Measurements from ENCODE around the gene ACTR1A. TPM values are rescaled to one million over a fixed set of nuclear protein-coding genes. Genes with fewer than 3 reads are reported as not detected.
A peak's percentile ranks its signal among the peaks of the same experiment; 100 is the strongest.

ACTR1A gene
- total RNA-seq, 4 donors from 2014 or later, result 68.0 to 85.6 (median 82.3) TPM

DNA sequence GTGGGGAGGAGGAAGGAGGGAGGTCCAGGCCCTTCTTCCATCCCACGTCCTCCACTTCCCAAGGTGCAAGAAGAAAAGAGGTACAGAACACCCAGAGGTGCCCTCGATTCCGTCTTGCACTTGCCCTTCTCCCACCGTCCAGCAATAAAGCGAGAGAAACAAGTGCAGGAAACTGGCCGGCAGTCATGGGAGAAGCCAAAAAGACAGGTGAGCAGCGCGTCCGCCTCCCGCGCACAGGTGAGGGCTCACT is 52.5 kb downstream of the ACTR1A start:
- H3K36me3 ChIP-seq, result peaks cover 0 to 2% (median 0%) of the 10 kb centered on the region in 3 donors
- no peak for DNase-seq
- peaks cover 16 to 46% (median 16%) of the 10 kb centered on the region in 3 donors for H3K4me1 ChIP-seq
- H3K27me3 ChIP-seq, result no peaks in the 10 kb centered on the region
- intact Hi-C loops (cut with DNase I), result no loop called here
- peak overlapping the region; percentile 81 to 93 (median 90) for H3K27ac ChIP-seq
- WGBS, 2 donors, result 0 to 1% methylated on average over 11 of the region's 11 CpGs
- peak overlapping the region; percentile 51 to 95 (median 86) for H3K4me3 ChIP-seq
- TF ChIP-seq, protein P1, sequence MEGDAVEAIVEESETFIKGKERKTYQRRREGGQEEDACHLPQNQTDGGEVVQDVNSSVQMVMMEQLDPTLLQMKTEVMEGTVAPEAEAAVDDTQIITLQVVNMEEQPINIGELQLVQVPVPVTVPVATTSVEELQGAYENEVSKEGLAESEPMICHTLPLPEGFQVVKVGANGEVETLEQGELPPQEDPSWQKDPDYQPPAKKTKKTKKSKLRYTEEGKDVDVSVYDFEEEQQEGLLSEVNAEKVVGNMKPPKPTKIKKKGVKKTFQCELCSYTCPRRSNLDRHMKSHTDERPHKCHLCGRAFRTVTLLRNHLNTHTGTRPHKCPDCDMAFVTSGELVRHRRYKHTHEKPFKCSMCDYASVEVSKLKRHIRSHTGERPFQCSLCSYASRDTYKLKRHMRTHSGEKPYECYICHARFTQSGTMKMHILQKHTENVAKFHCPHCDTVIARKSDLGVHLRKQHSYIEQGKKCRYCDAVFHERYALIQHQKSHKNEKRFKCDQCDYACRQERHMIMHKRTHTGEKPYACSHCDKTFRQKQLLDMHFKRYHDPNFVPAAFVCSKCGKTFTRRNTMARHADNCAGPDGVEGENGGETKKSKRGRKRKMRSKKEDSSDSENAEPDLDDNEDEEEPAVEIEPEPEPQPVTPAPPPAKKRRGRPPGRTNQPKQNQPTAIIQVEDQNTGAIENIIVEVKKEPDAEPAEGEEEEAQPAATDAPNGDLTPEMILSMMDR (IDR thresholded peaks at IDR 0.05), result no peak
- no peak for TF ChIP-seq POLR2A (IDR thresholded peaks at IDR 0.05)
- no peaks in the 10 kb centered on the region for H3K9me3 ChIP-seq

DNA sequence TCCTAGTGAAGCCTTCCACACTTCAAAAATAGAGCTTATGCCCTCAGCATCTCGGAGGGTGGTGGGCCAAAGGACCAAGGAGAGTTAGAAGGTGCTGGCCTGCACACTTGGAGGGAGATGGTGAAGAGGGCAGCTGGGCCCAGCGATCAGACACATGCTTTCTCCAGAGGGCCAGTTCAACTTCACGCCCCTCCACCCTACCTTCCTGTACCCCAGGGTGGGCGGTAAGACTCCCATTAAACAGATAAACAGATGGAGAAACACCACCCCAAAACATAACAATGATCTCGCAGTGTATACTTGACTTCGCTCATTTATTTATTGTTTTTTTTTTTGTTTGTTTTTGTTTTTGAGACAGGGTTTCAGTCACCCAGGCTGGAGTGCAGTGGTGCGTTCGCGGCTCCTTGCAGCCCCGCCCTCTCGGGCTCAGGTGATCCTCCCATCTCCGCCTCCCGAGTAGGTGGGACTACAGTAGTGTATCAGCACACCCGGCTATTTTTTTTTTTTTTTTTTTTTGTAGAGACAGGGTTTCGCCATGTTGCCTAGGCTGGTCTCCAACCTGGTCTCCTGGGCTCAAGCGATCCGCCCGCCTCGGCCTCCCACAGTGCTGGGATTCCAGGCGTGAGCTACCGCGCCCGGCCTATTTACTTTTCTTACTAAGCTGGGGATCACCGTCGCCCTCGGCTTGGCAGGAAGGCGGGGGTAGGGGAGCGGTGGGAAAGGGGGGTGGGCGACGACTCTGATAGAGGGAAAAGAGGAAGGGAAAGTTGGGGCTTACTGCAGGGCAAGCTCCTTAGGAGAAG is 53.0 kb downstream of the ACTR1A start:
- intact Hi-C loops (cut with DNase I), result no loop called here
- Histone ChIP-seq H3K27me3 (no peaks in the 10 kb centered on the region), H3K36me3 (no peaks in the 10 kb centered on the region), H3K9me3 (no peaks in the 10 kb centered on the region), H3K27ac (peak overlapping the region; percentile 81 to 93 (median 90)), H3K4me3 (peak overlapping the region; percentile 51 to 95 (median 86)), H3K4me1 (peaks cover 16 to 41% (median 16%) of the 10 kb centered on the region in 3 donors)
- TF ChIP-seq, protein P1 (IDR thresholded peaks at IDR 0.05), result no peak
- no peak for TF ChIP-seq POLR2A (IDR thresholded peaks at IDR 0.05)
- WGBS, 2 donors, result 5 to 15% methylated on average over 16 to 26 of the region's 30 CpGs
- peak; percentile 28 for DNase-seq

DNA sequence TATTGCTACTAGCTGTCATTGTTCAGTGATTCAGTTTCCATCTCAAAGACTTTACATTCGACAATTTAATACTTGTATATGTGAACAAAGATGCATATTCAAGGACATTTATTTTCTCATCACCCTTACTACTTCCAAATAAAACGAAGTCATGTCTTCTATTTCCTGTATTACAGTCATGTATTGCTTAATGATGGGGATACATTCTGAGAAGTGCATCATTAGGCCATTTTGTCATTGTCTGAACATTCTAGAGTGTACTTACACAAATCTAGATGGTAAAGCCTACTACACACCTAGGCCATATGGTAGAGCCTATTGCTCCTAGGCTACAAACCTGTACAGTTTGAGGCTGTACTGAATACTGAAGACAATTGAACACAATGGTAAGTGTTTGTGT is 57.7 kb downstream of the ACTR1A start:
- 71 to 79% methylated on average over 2 of the region's 2 CpGs for WGBS, 2 donors

DNA sequence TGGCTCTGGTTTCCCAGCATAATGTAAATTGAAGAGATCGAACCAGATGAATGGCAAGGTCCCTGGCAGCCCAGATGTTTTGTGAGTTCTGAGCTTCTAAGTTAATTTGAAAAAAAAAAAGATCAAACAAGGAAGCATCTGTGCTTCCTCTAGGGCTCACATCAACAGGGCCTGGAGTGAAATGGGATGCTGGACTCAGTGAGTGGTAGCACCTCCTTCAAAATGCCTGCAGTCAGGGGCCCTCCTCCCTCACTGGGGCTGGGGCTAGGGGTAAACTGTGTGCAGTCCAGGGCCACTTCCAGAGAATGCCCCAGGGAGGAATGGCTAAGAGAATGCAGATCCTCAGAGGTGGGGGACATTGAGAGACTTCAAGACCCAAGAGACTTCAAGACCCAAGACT is 64.1 kb downstream of the ACTR1A start:
- Histone ChIP-seq H3K36me3 (no peaks in the 10 kb centered on the region), H3K27ac (no peak overlapping the region), H3K9me3 (no peaks in the 10 kb centered on the region), H3K27me3 (peaks cover 0 to 28% (median 0%) of the 10 kb centered on the region in 4 donors), H3K4me1 (peaks cover 0 to 30% (median 3%) of the 10 kb centered on the region in 3 donors), H3K4me3 (no peak overlapping the region)
- TF ChIP-seq, protein P1 (IDR thresholded peaks at IDR 0.05), result no peak
- TF ChIP-seq POLR2A (IDR thresholded peaks at IDR 0.05), result no peak
- intact Hi-C loops (cut with DNase I), result no loop called here
- 88 to 93% methylated on average over 1 of the region's 1 CpG for WGBS, 2 donors
- no peak for DNase-seq

More for the DNA sequence above, 57.7 kb downstream of the ACTR1A start:
- TF ChIP-seq, protein P1 (IDR thresholded peaks at IDR 0.05), result no peak
- no peak for TF ChIP-seq POLR2A (IDR thresholded peaks at IDR 0.05)
- Histone ChIP-seq H3K36me3 (no peaks in the 10 kb centered on the region), H3K9me3 (no peaks in the 10 kb centered on the region), H3K4me1 (peaks cover 0 to 8% (median 0%) of the 10 kb centered on the region in 3 donors), H3K4me3 (no peak overlapping the region), H3K27ac (no peak overlapping the region), H3K27me3 (no peaks in the 10 kb centered on the region)
- intact Hi-C loops (cut with DNase I), result no loop called here
- DNase-seq, result no peak

DNA sequence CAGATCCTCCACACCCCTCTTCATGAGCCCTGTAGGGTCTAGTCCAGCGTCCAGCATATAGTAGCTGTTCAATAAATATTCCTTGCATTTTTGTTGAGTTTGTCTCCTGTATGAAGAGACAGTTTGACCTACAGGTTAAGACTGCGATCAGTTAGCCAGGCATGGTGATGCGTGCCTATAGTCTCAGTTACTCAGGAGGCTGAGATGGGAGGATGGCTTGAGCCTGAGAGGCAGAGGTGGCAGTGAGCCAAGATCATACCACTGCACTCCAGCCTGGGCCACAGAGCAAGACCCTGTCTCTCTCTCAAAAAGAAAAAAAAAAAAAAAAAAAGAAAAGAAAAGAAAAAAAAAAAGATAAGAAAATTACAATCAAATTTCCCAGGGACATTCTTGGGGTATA is 65.0 kb downstream of the ACTR1A start:
- Histone ChIP-seq H3K9me3 (no peaks in the 10 kb centered on the region), H3K36me3 (no peaks in the 10 kb centered on the region), H3K27me3 (peaks cover 0 to 29% (median 0%) of the 10 kb centered on the region in 4 donors), H3K4me1 (peaks cover 0 to 37% (median 5%) of the 10 kb centered on the region in 3 donors), H3K27ac (no peak overlapping the region), H3K4me3 (no peak overlapping the region)
- WGBS, 2 donors, result 83% methylated on average over 2 of the region's 3 CpGs; no CpG with 5 or more reads in 1 of the 2 donors
- DNase-seq, result no peak
- intact Hi-C loops (cut with DNase I), result no loop called here
- no peak for TF ChIP-seq POLR2A (IDR thresholded peaks at IDR 0.05)
- TF ChIP-seq, protein P1 (IDR thresholded peaks at IDR 0.05), result no peak

All from esophagus squamous epithelium (tissue), 5 donors.